HG03280 (cell line): ENCODE measurements around the gene MAP2K7.
"Not testable (repeated sequence)": the region's sequence is repeated elsewhere in the genome, so short reads cannot be mapped to it uniquely, and the experiment has no call there.

ENCODE experiments used
- ATAC-seq: cut with Tn5 transposase; IDR thresholded peaks from one replicate; pipeline ENCODE4 v1.9.1; 2021; ENCODE audit warnings: mild to moderate bottlenecking, moderate library complexity; ENCODE audit not compliant: unreplicated experiment

The MAP2K7 gene

DNA sequence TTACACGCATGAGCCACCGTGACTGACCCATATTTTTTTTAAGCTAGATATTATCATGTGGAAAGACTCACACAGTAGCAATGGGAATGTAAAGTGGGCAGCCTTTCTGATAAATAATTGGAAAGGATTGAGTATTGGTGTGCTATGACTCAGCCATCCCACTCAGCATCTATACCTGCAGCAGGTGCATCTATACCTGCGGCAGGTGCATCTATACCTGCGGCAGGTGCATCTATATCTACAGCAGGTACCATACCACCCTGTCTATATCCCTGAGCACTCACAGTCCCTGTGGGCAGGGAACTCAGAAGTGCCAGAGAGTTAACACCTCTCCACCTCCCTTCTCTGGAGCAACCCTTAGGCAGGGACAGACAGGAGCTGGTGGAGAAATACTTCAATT, 20.6 kb upstream of the MAP2K7 start:
- no peak for ATAC-seq

- no peak for ATAC-seq
These were observed 19.7 kb upstream of the MAP2K7 start for GRCh38 chr19:7883796-7884570.

GRCh38 chr19:7885818-7886217, 17.9 kb upstream of the MAP2K7 start:
- ATAC-seq, result no peak

- no peak for ATAC-seq
These were observed 16.1 kb upstream of the MAP2K7 start for GRCh38 chr19:7887408-7888144.

DNA sequence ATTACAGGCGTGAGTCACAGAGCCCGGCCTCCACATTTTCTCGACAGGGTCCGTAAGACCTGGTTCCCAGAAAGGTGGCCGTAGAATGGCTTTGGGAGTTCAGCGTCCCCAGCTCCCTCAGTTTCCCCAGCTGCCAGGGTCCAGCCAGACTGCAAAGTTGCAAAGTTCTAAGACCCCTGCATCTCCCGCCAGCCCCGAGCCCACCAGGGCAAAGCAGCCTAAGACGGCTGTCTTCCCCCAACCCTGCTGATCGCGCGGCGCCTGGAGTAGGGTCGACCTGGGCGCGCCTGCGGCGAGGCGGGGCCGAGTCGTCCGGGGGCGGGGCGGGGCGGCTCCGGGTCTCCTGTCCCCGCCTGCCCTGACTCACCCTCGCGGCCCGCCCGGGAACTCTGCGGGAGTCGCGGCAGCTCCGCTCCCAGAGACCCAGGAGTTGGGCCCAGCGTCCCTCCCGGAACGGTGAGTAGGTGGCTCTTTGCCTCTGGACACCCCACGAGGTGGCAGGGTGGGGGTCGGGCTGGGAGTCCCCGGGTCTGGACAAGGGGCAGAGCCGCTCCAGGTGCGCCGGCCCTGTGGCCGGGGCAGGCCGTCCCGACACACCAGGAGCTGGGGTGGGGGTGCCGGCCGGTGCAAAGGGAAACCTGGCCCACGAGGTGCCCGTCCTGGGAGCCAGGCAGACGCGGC, 15.4 kb upstream of the MAP2K7 start, which contains the start of gene LRRC8E:
Gene LRRC8E, plus strand, starts transcription at position 366 of the 681 bp plus-strand sequence. CDS start 7,094 bp downstream, outside the sequence.
- no peak for ATAC-seq

DNA sequence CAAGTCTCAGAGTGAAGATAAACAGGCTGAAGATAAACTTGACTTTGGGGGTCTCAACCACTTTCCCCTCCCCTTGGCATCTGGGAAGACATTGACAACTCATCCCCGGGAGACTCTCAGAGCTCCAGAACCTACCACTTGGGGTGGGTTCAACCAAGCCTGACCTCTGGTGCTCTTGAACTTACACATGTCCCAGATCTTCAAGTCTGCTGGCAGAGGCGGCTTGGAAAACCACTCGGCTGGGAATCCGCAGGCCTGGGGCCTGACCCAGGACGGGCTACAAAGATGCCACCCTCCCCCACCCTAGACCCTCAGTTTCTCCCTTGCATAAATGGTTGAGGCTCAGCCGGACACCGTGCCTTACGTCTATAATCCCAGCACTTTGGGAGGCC, 14.9 kb upstream of the MAP2K7 start:
- no peak for ATAC-seq

DNA sequence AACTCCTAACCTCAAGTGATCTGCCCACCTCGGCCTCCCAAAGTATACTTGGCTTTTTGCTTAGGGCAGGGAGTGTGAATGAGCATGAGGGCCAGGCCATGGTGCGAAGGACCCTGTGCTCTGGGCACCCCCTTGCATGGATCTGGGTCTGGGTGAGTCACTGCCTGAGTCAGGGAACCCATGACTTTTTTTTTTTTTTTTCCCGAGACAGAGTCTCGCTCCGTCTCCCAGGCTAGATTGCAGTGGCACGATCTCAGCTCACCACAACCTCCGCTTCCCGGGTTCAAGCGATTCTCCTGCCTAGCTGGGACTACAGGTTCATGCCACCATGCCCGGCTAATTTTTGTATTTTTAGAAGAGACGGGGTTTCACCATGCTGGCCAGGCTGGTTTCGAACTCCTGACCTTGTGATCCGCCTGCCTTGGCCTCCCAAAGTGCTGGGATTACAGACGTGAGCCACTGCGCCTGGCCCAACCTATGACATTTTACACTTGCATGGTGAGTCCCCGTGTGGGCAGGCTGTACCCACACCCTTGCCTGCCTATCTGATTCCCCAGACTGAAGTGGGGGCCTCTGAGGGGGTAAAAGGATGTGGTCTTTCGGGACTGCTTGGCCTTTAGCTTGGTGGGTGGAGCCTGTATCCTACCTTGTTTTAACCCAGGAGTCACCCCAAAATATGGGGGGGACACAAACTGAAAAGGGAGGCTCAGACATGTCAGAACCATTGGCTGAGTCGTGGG, 10.1 kb upstream of the MAP2K7 start:
- ATAC-seq, result not testable (repeated sequence)

- no peak for ATAC-seq
These were observed 8.9 kb upstream of the MAP2K7 start for GRCh38 chr19:7894612-7895309.

DNA sequence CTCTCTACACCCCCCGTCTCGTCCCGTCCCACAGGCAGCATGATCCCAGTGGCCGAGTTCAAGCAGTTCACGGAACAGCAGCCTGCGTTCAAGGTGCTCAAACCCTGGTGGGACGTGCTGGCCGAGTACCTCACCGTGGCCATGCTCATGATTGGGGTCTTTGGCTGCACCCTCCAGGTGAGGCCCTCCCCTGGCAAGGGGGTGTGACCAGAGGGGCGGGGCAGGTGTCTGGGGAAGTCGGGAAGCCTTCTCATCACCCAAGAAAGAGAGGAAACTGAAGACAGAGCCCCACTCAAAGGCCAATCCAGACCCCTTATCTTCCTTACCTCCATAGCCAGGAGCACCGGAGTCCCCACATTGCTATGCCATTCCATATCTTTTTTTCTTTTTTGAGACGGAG, 8.1 kb upstream of the MAP2K7 start:
- ATAC-seq, result no peak

- no peak for ATAC-seq
These were observed 6.4 kb upstream of the MAP2K7 start for GRCh38 chr19:7897292-7897691.

- ATAC-seq, result no peak
These were observed 4.7 kb upstream of the MAP2K7 start for GRCh38 chr19:7898967-7899366.

DNA sequence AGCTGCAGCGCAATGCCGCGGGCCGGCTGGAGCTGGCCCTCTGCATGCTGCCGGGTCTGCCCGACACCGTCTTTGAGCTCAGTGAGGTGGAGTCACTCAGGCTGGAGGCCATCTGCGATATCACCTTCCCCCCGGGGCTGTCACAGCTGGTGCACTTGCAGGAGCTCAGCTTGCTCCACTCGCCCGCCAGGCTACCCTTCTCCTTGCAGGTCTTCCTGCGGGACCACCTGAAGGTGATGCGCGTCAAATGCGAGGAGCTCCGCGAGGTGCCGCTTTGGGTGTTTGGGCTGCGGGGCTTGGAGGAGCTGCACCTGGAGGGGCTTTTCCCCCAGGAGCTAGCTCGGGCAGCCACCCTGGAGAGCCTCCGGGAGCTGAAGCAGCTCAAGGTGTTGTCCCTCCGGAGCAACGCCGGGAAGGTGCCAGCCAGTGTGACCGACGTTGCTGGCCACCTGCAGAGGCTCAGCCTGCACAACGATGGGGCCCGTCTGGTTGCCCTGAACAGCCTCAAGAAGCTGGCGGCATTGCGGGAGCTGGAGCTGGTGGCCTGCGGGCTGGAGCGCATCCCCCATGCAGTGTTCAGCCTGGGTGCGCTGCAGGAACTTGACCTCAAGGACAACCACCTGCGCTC, 3.8 kb upstream of the MAP2K7 start:
- no peak for ATAC-seq

- no peak for ATAC-seq
These were observed 3.2 kb upstream of the MAP2K7 start for GRCh38 chr19:7900401-7900870.

GRCh38 chr19:7900931-7901330, 2.7 kb upstream of the MAP2K7 start:
- no peak for ATAC-seq

DNA sequence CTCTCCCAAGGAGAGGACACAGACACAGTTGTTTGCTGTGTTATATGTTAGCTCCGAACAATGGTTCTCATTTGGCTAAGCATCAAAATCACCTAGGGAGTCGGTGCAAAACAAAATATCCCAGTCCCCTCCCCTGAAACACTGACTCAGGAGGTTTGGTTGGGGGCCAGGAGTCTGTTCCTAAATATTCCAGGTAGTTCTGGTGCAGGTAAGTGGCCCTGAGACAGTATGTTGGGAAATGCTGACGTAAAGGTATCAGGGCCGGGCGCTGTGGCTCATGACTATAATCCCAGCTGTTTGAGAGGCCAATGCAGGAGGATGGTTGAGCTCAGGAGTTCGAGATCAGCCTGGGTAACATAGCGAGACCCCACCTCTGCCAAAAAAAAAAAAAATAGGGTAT, 2.3 kb upstream of the MAP2K7 start:
- ATAC-seq, result no peak

DNA sequence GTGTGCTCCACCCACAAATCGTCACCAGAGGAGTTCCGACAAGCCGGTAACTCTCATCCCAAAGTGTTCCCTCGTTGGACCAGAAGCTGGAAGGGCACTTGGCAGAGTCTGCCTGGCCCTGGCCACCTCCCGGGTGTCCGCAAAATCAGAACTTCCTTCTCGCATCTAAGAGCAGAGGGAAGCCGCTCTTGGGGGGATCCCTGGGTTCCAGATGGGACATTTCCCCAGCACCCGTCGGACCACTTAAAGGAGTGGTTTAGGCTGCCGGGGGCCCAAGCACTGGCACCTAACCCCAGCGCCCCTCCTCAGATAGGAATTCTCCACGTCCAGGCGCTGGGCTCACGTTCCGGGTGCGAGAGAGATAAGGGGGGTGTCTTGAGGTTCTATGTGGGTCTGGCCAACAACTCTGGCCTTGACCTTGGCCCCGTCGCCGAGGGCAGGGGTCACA, 857 bp upstream of the MAP2K7 start:
- no peak for ATAC-seq

- peak; percentile 34 for ATAC-seq
These were observed 670 bp downstream of the MAP2K7 start for GRCh38 chr19:7904074-7905020.

DNA sequence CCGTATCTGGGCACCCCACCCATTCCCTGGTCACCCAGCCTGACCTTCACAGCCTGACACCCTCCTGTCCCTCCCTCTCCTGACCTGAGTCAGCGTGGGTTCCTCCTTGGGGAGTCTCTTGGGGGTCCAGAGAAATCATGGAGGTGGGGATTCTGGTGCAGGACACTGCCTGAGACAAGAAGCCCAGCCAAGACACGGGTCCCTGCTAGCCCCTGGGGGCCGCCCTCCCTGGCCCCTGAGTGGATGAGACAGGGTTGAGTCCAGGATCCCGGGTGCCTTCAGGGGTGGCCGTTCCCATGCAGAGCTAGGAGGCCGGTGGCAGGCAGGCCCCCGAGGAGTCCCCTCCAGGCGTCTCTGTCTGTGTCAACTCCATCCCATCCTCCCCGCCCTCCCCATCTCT, 1.6 kb downstream of the MAP2K7 start:
- ATAC-seq, result no peak

DNA sequence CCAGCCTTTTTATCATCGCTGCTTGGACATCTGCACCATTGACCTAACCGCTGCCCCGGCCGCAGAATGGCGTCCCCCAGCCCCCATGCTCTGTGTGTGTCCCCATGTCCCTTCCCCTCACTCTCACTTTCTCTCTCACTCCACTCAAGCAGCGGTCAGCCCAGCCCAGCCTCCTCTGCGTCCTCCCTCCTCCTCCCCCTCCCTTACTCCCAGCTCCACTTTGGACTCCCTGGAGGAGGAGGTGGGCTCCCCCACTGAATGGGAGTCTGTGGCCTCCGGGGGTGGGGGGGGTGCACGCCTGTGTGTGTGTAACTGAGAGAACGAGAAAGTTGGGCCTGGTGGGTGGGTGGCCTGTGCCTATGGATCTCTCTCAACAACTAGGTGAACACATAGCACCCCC, 2.2 kb downstream of the MAP2K7 start:
- no peak for ATAC-seq
